Effector memory CD8-positive, alpha-beta T cell (primary cell): ENCODE data around the gene STK32C.
"Not testable (repeated sequence)": the region's sequence is repeated elsewhere in the genome, so short reads cannot be mapped to it uniquely, and the experiment has no call there.

Experiments
- ATAC-seq: fragments of 150-1000 bp; cut with Tn5 transposase; replicated peaks from 2 replicates; pipeline ENCODE4 v1.10.0; 2021; ENCODE audit warnings: mild to moderate bottlenecking, moderate library complexity
- DNase-seq, 3 experiments: peaks; one replicate each; pipeline ENCODE4 v3.0.0; 2021
- H3K27ac Mint-ChIP-seq, 2 donors: one replicate each; pipeline ENCODE4 v1.8.0; 2022; ENCODE audit warnings: mild to moderate bottlenecking in 2 of 2, mixed read lengths in 2 of 2, moderate library complexity in 2 of 2
- H3K27me3 Mint-ChIP-seq, 2 donors: one replicate each; pipeline ENCODE4 v1.8.0; 2022; ENCODE audit warnings: mixed read lengths in 2 of 2
- H3K36me3 Mint-ChIP-seq: one replicate; pipeline ENCODE4 v1.8.0; 2022; ENCODE audit warnings: mild to moderate bottlenecking, moderate library complexity, mixed read lengths; ENCODE audit not compliant: insufficient read depth
- H3K4me1 Mint-ChIP-seq, 2 donors: one replicate each; pipeline ENCODE4 v1.8.0; 2022; ENCODE audit warnings: low read depth in 2 of 2, mixed read lengths in 2 of 2
- H3K4me3 Mint-ChIP-seq, 2 donors: one replicate each; pipeline ENCODE4 v1.8.0; 2022; ENCODE audit warnings: mild to moderate bottlenecking in 2 of 2, mixed read lengths in 2 of 2, moderate library complexity in 2 of 2
- H3K9me3 Mint-ChIP-seq, 2 donors: one replicate each; pipeline ENCODE4 v1.8.0; 2022; ENCODE audit warnings: mixed read lengths in 2 of 2

STK32C gene

GRCh38 chr10:132320654-132321469 is 13.1 kb upstream of the STK32C start:
- H3K4me1 Mint-ChIP-seq = peaks cover 0 to 10% of the 10 kb centered on the region in 2 donors
- no peak overlapping the region for H3K27ac Mint-ChIP-seq
- no peaks in the 10 kb centered on the region for H3K27me3 Mint-ChIP-seq
- no peaks in the 10 kb centered on the region for H3K36me3 Mint-ChIP-seq
- H3K9me3 Mint-ChIP-seq = no peaks in the 10 kb centered on the region
- no peak for ATAC-seq
- no peak overlapping the region for H3K4me3 Mint-ChIP-seq
- DNase-seq = no peak

GRCh38 chr10:132319853-132320653 is 12.3 kb upstream of the STK32C start:
- H3K27me3 Mint-ChIP-seq = no peaks in the 10 kb centered on the region
- peaks cover 0 to 9% of the 10 kb centered on the region in 2 donors for H3K4me1 Mint-ChIP-seq
- ATAC-seq (peak; percentile 22), DNase-seq (no peak)
- no peak overlapping the region for H3K4me3 Mint-ChIP-seq
- no peak overlapping the region for H3K27ac Mint-ChIP-seq
- no peaks in the 10 kb centered on the region for H3K36me3 Mint-ChIP-seq
- H3K9me3 Mint-ChIP-seq = no peaks in the 10 kb centered on the region

GRCh38 chr10:132317477-132317876 is 9.7 kb upstream of the STK32C start:
- not testable (repeated sequence) for DNase-seq, H3K4me3 Mint-ChIP-seq, H3K36me3 Mint-ChIP-seq, ATAC-seq, H3K4me1 Mint-ChIP-seq, H3K9me3 Mint-ChIP-seq, H3K27me3 Mint-ChIP-seq
- H3K27ac Mint-ChIP-seq = peak overlapping the region in 1 of 2 donors; percentile 69

- peaks cover 0 to 3% of the 10 kb centered on the region in 2 donors for H3K4me1 Mint-ChIP-seq
- DNase-seq (no peak), ATAC-seq (no peak)
- H3K4me3 Mint-ChIP-seq = no peak overlapping the region
- peaks cover 0 to 6% of the 10 kb centered on the region in 2 donors for H3K27me3 Mint-ChIP-seq
- peak overlapping the region in 1 of 2 donors; percentile 36 for H3K27ac Mint-ChIP-seq
- no peaks in the 10 kb centered on the region for H3K36me3 Mint-ChIP-seq
- no peaks in the 10 kb centered on the region for H3K9me3 Mint-ChIP-seq
These were observed 8.4 kb upstream of the STK32C start for GRCh38 chr10:132316133-132316532.

GRCh38 chr10:132314881-132315280 is 7.1 kb upstream of the STK32C start:
- not testable (repeated sequence) for H3K27me3 Mint-ChIP-seq, H3K9me3 Mint-ChIP-seq, ATAC-seq, H3K4me3 Mint-ChIP-seq, H3K4me1 Mint-ChIP-seq, DNase-seq, H3K36me3 Mint-ChIP-seq, H3K27ac Mint-ChIP-seq

- H3K4me3 Mint-ChIP-seq = no peak overlapping the region
- DNase-seq (no peak), ATAC-seq (no peak)
- no peaks in the 10 kb centered on the region for H3K36me3 Mint-ChIP-seq
- H3K4me1 Mint-ChIP-seq = no peaks in the 10 kb centered on the region
- H3K9me3 Mint-ChIP-seq = no peaks in the 10 kb centered on the region
- peaks cover 0 to 6% of the 10 kb centered on the region in 2 donors for H3K27me3 Mint-ChIP-seq
- H3K27ac Mint-ChIP-seq = no peak overlapping the region
These were observed 6.6 kb upstream of the STK32C start for GRCh38 chr10:132314336-132314735.

- H3K9me3 Mint-ChIP-seq = no peaks in the 10 kb centered on the region
- no peak for ATAC-seq
These were observed 6.1 kb upstream of the STK32C start for GRCh38 chr10:132313865-132314264.

GRCh38 chr10:132313305-132313704 is 5.6 kb upstream of the STK32C start:
- Mint-ChIP-seq H3K27ac (no peak overlapping the region), H3K4me3 (no peak overlapping the region), H3K4me1 (peaks cover 0 to 1% of the 10 kb centered on the region in 2 donors), H3K27me3 (peaks cover 0 to 6% of the 10 kb centered on the region in 2 donors), H3K9me3 (no peaks in the 10 kb centered on the region), H3K36me3 (no peaks in the 10 kb centered on the region)
- DNase-seq (no peak), ATAC-seq (no peak)

More at GRCh38 chr10:132313865-132314264, 6.1 kb upstream of the STK32C start:
- Mint-ChIP-seq H3K27me3 (peaks cover 0 to 6% of the 10 kb centered on the region in 2 donors), H3K36me3 (no peaks in the 10 kb centered on the region), H3K4me1 (peaks cover 0 to 1% of the 10 kb centered on the region in 2 donors), H3K4me3 (no peak overlapping the region), H3K27ac (no peak overlapping the region)
- no peak for DNase-seq

GRCh38 chr10:132311338-132311939 is 3.7 kb upstream of the STK32C start:
- Mint-ChIP-seq H3K9me3 (no peaks in the 10 kb centered on the region), H3K36me3 (peaks cover 4% of the 10 kb centered on the region), H3K27ac (no peak overlapping the region), H3K27me3 (peaks cover 0 to 11% of the 10 kb centered on the region in 2 donors), H3K4me3 (no peak overlapping the region), H3K4me1 (peaks cover 6 to 7% of the 10 kb centered on the region in 2 donors)
- ATAC-seq = no peak
- DNase-seq = no peak

GRCh38 chr10:132310701-132311337 is 3.1 kb upstream of the STK32C start:
- Mint-ChIP-seq H3K9me3 (no peaks in the 10 kb centered on the region), H3K4me3 (no peak overlapping the region), H3K27me3 (peaks cover 0 to 17% of the 10 kb centered on the region in 2 donors)

GRCh38 chr10:132309879-132310591 is 2.3 kb upstream of the STK32C start:
- DNase-seq (no peak), ATAC-seq (no peak)
- Mint-ChIP-seq H3K36me3 (peaks cover 4% of the 10 kb centered on the region), H3K4me1 (peaks cover 6 to 7% of the 10 kb centered on the region in 2 donors), H3K27ac (no peak overlapping the region), H3K9me3 (no peaks in the 10 kb centered on the region), H3K27me3 (peaks cover 0 to 21% of the 10 kb centered on the region in 2 donors), H3K4me3 (peak overlapping the region; percentile 48 to 68)

More at GRCh38 chr10:132310701-132311337, 3.1 kb upstream of the STK32C start:
- peaks cover 6 to 7% of the 10 kb centered on the region in 2 donors for H3K4me1 Mint-ChIP-seq
- DNase-seq (no peak), ATAC-seq (no peak)
- H3K36me3 Mint-ChIP-seq = peaks cover 4% of the 10 kb centered on the region
- no peak overlapping the region for H3K27ac Mint-ChIP-seq

- peaks cover 6 to 7% of the 10 kb centered on the region in 2 donors for H3K4me1 Mint-ChIP-seq
- no peaks in the 10 kb centered on the region for H3K9me3 Mint-ChIP-seq
- H3K27me3 Mint-ChIP-seq = peaks cover 0 to 21% of the 10 kb centered on the region in 2 donors
- H3K4me3 Mint-ChIP-seq = peak overlapping the region; percentile 48 to 68
- H3K36me3 Mint-ChIP-seq = peaks cover 4% of the 10 kb centered on the region
- ATAC-seq = no peak
- no peak overlapping the region for H3K27ac Mint-ChIP-seq
- DNase-seq = no peak
These were observed 1.7 kb upstream of the STK32C start for GRCh38 chr10:132309471-132309865.
